ENCODE measurements around the gene FAM107B.

DNA sequence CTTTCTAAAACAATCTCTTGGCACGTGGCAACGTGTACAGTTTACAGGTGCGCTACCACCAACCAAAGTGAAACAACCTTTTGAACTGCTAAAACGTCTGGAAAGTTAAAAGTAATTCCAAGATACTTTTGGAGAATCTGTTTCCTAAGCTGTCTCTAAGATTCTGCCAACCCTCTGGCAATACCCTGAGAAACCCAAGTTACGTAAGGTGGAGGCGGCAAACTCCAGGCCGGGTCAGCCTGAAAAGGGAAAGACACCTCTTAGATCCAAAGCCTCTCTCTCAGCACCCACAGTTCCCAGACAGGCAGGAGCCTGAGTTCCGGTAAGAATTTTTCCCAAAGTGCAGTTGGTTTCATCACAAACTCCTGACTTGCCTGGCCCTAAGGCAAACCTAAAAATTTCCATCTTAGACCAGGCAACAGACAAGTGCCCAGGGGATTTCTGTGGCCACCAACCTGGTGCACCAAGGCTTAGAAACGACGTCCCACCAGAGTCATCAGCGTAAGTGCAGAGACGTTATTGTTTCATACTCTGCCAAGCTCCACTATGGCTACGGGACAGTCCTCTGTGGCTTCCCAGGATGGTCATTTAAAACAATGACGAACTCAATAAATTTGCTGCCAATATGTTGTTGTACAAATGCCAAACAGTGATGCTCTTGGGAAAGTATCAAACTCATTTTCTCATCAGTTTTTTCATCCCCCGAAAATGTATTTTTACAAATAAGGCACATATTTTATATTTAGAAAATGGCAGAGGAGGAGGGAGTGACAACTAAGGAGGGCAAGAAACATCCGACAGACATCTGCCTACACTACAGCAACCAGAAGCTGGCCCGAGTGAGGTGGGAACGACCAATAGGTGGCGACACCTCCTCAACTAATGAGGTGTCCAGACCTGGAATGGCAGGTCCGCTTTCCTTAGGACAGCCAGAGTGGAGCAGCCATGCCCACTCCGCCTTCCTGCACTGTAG lies 238.2 kb downstream of the FAM107B start:
- TF ChIP-seq, protein P1, sequence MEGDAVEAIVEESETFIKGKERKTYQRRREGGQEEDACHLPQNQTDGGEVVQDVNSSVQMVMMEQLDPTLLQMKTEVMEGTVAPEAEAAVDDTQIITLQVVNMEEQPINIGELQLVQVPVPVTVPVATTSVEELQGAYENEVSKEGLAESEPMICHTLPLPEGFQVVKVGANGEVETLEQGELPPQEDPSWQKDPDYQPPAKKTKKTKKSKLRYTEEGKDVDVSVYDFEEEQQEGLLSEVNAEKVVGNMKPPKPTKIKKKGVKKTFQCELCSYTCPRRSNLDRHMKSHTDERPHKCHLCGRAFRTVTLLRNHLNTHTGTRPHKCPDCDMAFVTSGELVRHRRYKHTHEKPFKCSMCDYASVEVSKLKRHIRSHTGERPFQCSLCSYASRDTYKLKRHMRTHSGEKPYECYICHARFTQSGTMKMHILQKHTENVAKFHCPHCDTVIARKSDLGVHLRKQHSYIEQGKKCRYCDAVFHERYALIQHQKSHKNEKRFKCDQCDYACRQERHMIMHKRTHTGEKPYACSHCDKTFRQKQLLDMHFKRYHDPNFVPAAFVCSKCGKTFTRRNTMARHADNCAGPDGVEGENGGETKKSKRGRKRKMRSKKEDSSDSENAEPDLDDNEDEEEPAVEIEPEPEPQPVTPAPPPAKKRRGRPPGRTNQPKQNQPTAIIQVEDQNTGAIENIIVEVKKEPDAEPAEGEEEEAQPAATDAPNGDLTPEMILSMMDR (conservative IDR thresholded peaks at IDR 0.05) = peak; percentile 83
- TF ChIP-seq ZFX (IDR thresholded peaks at IDR 0.05) = no peak
